HCT116 (cell line): ENCODE results near the gene SCYGR3.

ENCODE experiments used
- CEBPB ChIP-seq: IDR thresholded peaks from 2 replicates; pipeline ENCODE4 v1.6.1; 2012; ENCODE audit warnings: low read depth
- EZH2 ChIP-seq: fragments of 200-600 bp; sonication (generic); IDR thresholded peaks from 2 replicates; pipeline ENCODE4 v1.6.1; 2017; ENCODE audit warnings: antibody characterized with exemption, mixed run types
- EZH2phosphoT487 ChIP-seq: fragments of 200-600 bp; IDR thresholded peaks from 2 replicates; pipeline ENCODE4 v1.6.1; 2018; ENCODE audit warnings: antibody characterized with exemption, borderline replicate concordance
- SIN3A ChIP-seq: IDR thresholded peaks from 2 replicates; pipeline ENCODE4 v1.6.1; 2012; ENCODE audit warnings: low read depth
- SP1 ChIP-seq: IDR thresholded peaks from 2 replicates; pipeline ENCODE4 v1.6.1; 2012; ENCODE audit warnings: low read depth
- ZBTB33 ChIP-seq: IDR thresholded peaks from 2 replicates; pipeline ENCODE4 v1.6.1; 2011; ENCODE audit warnings: mild to moderate bottlenecking, low read length, moderate library complexity; ENCODE audit not compliant: insufficient replicate concordance; ENCODE audit errors: extremely low read depth
- TF ChIP-seq, protein P1 (sequence below), 3 experiments: fragments of 200-600 bp in 1 of 3; sonication (generic) in 1 of 3; IDR thresholded peaks in 2 of 3; conservative IDR thresholded peaks in 1 of 3; 2 replicates each; pipeline ENCODE4 v1.5.1; 2012 to 2017; ENCODE audit warnings: low read depth in 2 of 3, low read length in 2 of 3, antibody characterized with exemption in 1 of 3, borderline replicate concordance in 1 of 3, control low read depth in 1 of 3, mild to moderate bottlenecking in 1 of 3, mixed read lengths in 1 of 3, mixed run types in 1 of 3, moderate library complexity in 1 of 3; ENCODE audit not compliant: insufficient read depth in 1 of 3

DNA sequence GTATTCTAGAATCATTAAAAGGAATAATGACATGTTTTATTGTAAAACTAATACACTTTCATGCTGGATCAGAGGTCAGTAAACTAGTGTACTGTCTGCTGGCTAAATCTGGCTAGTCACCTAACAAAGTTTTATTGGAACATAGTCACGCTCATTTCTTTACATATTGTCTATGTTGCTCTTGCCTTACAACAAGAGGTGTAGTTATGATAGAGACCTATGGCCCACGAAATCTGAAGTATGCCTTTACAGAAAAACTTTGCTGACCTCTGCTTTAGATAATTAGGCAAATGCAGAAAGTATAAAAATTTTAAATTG, 45.8 kb downstream of the SCYGR3 start:
- TF ChIP-seq, protein P1, sequence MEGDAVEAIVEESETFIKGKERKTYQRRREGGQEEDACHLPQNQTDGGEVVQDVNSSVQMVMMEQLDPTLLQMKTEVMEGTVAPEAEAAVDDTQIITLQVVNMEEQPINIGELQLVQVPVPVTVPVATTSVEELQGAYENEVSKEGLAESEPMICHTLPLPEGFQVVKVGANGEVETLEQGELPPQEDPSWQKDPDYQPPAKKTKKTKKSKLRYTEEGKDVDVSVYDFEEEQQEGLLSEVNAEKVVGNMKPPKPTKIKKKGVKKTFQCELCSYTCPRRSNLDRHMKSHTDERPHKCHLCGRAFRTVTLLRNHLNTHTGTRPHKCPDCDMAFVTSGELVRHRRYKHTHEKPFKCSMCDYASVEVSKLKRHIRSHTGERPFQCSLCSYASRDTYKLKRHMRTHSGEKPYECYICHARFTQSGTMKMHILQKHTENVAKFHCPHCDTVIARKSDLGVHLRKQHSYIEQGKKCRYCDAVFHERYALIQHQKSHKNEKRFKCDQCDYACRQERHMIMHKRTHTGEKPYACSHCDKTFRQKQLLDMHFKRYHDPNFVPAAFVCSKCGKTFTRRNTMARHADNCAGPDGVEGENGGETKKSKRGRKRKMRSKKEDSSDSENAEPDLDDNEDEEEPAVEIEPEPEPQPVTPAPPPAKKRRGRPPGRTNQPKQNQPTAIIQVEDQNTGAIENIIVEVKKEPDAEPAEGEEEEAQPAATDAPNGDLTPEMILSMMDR (IDR thresholded peaks at IDR 0.05 in 2 of 3, conservative IDR thresholded peaks at IDR 0.05 in 1 of 3; ENCODE audit: borderline replicate concordance in 1 of 3, insufficient read depth in 1 of 3, low read depth in 2 of 3, low read length in 2 of 3), result no peak
- TF ChIP-seq SIN3A, result no peak
- no peak for TF ChIP-seq EZH2phosphoT487
- TF ChIP-seq SP1, result no peak
- no peak for TF ChIP-seq CEBPB
- TF ChIP-seq ZBTB33, result no peak
- no peak for TF ChIP-seq EZH2
